GM18873 (cell line): ENCODE results near the gene CXorf66.
"Not testable (repeated sequence)": the region's sequence is repeated elsewhere in the genome, so short reads cannot be mapped to it uniquely, and the experiment has no call there.

ENCODE experiments used
- ATAC-seq: cut with Tn5 transposase; IDR thresholded peaks from one replicate; pipeline ENCODE4 v1.9.1; 2021; ENCODE audit warnings: mild to moderate bottlenecking, moderate library complexity, moderate number of reproducible peaks; ENCODE audit not compliant: unreplicated experiment, low FRiP score

The CXorf66 gene

DNA sequence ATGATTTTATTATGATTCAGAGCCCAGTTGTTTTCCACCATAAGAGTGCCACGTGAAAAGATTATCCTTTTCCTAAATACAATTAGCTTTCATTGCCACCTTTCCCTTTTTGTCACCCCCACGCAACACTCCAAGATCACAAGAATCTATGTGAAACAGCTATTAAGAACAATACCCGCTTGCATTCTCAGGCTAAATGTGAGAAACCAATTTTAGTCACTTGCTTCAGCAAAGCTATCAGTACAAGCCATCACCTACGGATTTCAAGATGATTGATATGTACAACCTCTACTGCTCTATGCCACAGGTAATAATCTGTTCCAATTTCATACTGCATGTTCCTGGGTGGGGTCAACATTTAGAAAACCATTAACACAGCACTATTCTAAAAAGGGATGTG is 34.9 kb downstream of the CXorf66 start:
- ATAC-seq: no peak

DNA sequence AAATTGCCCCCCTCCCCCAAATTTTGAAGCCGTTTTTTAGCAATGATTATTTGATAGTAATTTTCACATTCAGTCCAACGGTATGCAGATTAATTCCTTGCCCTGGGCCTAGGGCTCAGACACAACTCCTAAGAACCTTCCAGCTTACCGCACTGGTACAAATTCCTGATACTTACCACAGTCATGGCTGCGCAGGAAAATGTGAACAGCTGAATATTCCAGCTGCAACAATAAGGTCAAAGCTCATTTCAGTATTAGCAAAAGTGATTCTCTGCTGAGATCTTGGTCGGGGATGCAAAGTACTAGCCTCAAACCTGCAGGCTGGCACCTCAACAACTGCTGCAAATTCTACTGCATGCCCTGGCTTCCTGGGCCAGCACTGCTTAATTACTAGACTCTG is 35.4 kb downstream of the CXorf66 start:
- ATAC-seq: no peak

GRCh38 chrX:139924696-139925095 is 40.6 kb downstream of the CXorf66 start:
- ATAC-seq: no peak

DNA sequence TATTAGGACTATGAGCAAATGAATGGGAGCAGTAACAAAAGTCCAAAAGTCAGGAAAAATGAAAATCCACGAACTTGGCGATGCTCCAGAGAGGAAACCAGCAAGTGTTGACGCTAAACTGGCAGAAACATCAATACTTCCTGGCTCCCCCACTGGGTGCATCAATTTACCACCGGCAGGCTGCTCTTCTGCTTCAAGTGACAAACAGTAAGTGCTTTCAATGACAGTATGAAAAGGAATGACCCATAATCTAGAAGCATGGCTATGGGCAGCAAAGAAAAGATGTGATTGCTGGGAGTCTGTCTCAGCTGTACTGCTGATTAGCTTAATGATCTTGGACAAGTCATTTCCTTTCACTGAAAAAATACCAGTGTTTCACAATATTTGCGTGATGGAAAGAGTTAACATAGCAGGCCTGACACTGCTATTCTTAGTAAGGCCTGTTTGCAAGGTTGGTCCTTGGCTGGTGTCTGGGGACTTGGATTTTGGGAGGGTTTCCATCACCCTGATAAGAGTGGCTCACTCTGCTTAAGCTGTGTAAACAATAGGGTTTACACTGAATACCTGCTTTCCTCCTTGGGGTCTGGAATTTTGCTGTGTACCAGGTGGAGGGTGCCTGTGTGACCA is 41.1 kb downstream of the CXorf66 start:
- no peak for ATAC-seq

DNA sequence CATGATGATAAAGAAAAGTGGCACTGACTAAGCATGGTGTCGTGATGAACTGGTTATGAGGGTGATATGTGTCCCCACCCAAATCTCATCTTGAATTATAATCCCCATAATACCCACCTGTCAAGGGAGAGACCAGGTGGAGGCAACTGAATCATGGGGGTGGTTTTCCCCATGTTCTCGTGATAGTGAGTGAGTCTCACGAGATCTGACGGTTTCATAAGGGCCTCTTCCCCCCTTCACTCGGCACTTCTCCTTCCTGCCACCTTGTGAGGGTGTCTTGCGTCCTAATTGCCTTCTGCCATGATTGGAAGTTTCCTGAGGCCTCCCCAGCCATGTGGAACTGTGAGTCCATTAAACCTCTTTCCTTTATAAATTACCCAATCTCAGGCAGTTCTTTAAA is 44.2 kb downstream of the CXorf66 start:
- not testable (repeated sequence) for ATAC-seq

DNA sequence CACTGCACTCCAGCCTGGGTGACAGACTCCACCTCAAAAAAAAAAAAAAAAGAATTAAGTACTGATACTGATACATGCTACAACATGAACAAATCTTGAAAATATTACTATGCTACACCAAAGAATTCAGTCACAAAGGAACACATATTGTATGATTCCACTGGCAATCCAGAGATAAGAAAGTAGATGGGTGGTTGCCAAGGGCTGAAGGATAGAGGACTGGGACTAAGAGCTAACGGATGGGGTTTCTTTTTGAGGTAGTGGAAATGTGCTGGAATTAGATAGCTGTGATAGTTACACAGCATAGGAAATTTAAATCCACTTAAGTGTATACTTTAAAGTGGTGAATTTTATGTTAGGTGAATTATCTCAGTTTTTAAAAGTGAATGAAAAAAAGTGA is 45.0 kb downstream of the CXorf66 start:
- ATAC-seq: no peak

- ATAC-seq: no peak
Measured at GRCh38 chrX:139914421-139914820, 50.9 kb downstream of the CXorf66 start.

- ATAC-seq: no peak
Measured at GRCh38 chrX:139909712-139910111, 55.6 kb downstream of the CXorf66 start.

DNA sequence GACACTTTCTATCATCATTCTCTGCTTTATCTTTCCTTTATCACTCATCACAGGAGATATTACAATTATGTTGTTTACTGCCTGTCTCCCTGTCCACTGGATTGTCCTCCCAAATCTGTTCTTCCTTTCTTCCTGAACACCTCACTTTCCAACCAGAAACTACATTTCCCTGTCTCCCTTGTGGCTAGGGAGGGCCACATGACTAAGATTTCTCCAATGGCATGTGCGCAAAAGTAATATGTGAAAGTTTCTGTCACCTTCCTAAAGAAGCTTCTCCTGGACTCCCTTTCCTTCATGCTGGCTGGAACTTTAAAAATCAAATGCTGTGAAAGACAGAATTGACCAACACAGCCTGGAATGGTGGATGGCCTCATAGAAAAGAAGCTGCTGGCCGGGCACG is 58.2 kb downstream of the CXorf66 start:
- ATAC-seq: no peak

GRCh38 chrX:139905743-139906142 is 59.6 kb downstream of the CXorf66 start:
- ATAC-seq: no peak
